Esophagus muscularis mucosa (tissue), 4 donors: ENCODE measurements around the gene TOPORS. TPM values are rescaled to one million over a fixed set of nuclear protein-coding genes. Genes with fewer than 3 reads are reported as not detected.
A peak's percentile ranks its signal among the peaks of the same experiment; 100 is the strongest.

Source experiments
- DNase-seq: peaks from one replicate; pipeline ENCODE4 v3.0.0-alpha.2; 2017; ENCODE audit errors: extremely low spot score
- H3K27ac ChIP-seq, 4 donors: fragments of 200-600 bp; sonication (generic); replicated peaks in 1 of 4; 1 replicate in 3 of 4; 2 replicates in 1 of 4; pipeline ENCODE4 v1.5.1; 2016 to 2019; ENCODE audit warnings: mild to moderate bottlenecking in 1 of 4
- H3K27me3 ChIP-seq, 4 donors: fragments of 200-600 bp; sonication (generic); one replicate each; pipeline versions ENCODE4 v1.5.1 to v1.6.0; 2016 to 2019
- H3K36me3 ChIP-seq, 4 donors: fragments of 200-600 bp; sonication (generic); one replicate each; pipeline ENCODE4 v1.5.1; 2016 to 2019
- H3K4me1 ChIP-seq, 4 donors: fragments of 200-600 bp; sonication (generic); one replicate each; pipeline ENCODE4 v1.5.1; 2016 to 2019
- H3K4me3 ChIP-seq, 4 donors: fragments of 200-600 bp; sonication (generic); 1 replicate in 2 of 4; 2 replicates in 2 of 4; pipeline ENCODE4 v1.5.1; 2016 to 2019; ENCODE audit warnings: mild to moderate bottlenecking in 4 of 4, moderate library complexity in 1 of 4
- H3K9me3 ChIP-seq, 4 donors: fragments of 200-600 bp; sonication (generic); 1 replicate in 3 of 4; 2 replicates in 1 of 4; pipeline ENCODE4 v1.5.1; 2016 to 2019
- CTCF ChIP-seq, 3 experiments: fragments of 200-600 bp in 2 of 3; fragments of 450-650 bp in 1 of 3; sonication (generic) in 2 of 3; IDR thresholded peaks; one replicate each; pipeline ENCODE4 v1.5.1; 2017 to 2019; ENCODE audit warnings: antibody characterized with exemption in 3 of 3, mild to moderate bottlenecking in 2 of 3, moderate library complexity in 1 of 3
- EP300 ChIP-seq: sonication (generic); formaldehyde crosslinking; IDR thresholded peaks from one replicate; pipeline ENCODE4 v1.6.1; 2017; ENCODE audit warnings: antibody characterized with exemption
- POLR2A ChIP-seq: fragments of 450-650 bp; IDR thresholded peaks from one replicate; pipeline ENCODE4 v1.6.1; 2017; ENCODE audit warnings: antibody characterized with exemption, moderate library complexity, mild to moderate bottlenecking, low read depth
- POLR2AphosphoS5 ChIP-seq, 2 donors: sonication (generic); formaldehyde crosslinking; IDR thresholded peaks; one replicate each; pipeline ENCODE4 v1.6.1; 2017; ENCODE audit warnings: antibody characterized with exemption in 2 of 2
- WGBS: methylation state at CpG from one replicate; pipeline ENCODE4 v1.1.5; 2018; 5-methylcytosine and 5-hydroxymethylcytosine counted together
- intact Hi-C: fragments of 100-400 bp; cut with DNase I; formaldehyde crosslinking; loops from one replicate; pipeline ENCODE4 v1.15.1; 2023
- total RNA-seq, 4 donors: library from RNA; depleted of rRNA; stranded (reverse); fragments of >200 nt; gene quantifications; one replicate each; pipeline versions ENCODE4 v1.1.0 to v1.2.1, GENCODE V29; 2016

TOPORS gene
- total RNA-seq, 4 donors from 2014 or later, result 16.5 to 25.9 (median 21.7) TPM

GRCh38 chr9:32590476-32590875 lies 38.1 kb upstream of the TOPORS start:
- intact Hi-C loops, result no loop called here
- Histone ChIP-seq H3K4me1 (no peaks in the 10 kb centered on the region), H3K4me3 (no peak overlapping the region), H3K36me3 (no peaks in the 10 kb centered on the region), H3K27ac (no peak overlapping the region), H3K27me3 (peaks cover 0 to 8% (median 0%) of the 10 kb centered on the region in 4 donors), H3K9me3 (no peaks in the 10 kb centered on the region)
- DNase-seq, result no peak
- TF ChIP-seq POLR2AphosphoS5 (IDR thresholded peaks at IDR 0.05), result no peak
- no peak for TF ChIP-seq CTCF (IDR thresholded peaks at IDR 0.05)
- no peak for TF ChIP-seq POLR2A
- TF ChIP-seq EP300, result no peak
- 59% methylated on average over 2 of the region's 2 CpGs for WGBS

- Histone ChIP-seq H3K4me3 (no peak overlapping the region), H3K27ac (no peak overlapping the region), H3K27me3 (peaks cover 0 to 8% (median 0%) of the 10 kb centered on the region in 4 donors), H3K4me1 (no peaks in the 10 kb centered on the region), H3K9me3 (no peaks in the 10 kb centered on the region), H3K36me3 (no peaks in the 10 kb centered on the region)
- intact Hi-C loops, result no loop called here
- DNase-seq, result no peak
- WGBS, result 45% methylated on average over 6 of the region's 6 CpGs
- TF ChIP-seq EP300, result no peak
- peak in 2 of 3 experiments; percentile 28 to 33 for TF ChIP-seq CTCF (IDR thresholded peaks at IDR 0.05)
Measured at GRCh38 chr9:32589083-32589723, 36.8 kb upstream of the TOPORS start.

- no peak for TF ChIP-seq EP300
- no peak for TF ChIP-seq CTCF (IDR thresholded peaks at IDR 0.05)
- TF ChIP-seq POLR2A, result no peak
- TF ChIP-seq POLR2AphosphoS5 (IDR thresholded peaks at IDR 0.05), result no peak
- H3K4me1 ChIP-seq, result no peaks in the 10 kb centered on the region
- no peak for DNase-seq
- intact Hi-C loops, result no loop called here
- no peak overlapping the region for H3K27ac ChIP-seq
- peaks cover 0 to 8% (median 0%) of the 10 kb centered on the region in 4 donors for H3K27me3 ChIP-seq
- no peaks in the 10 kb centered on the region for H3K9me3 ChIP-seq
- H3K4me3 ChIP-seq, result no peak overlapping the region
- no peaks in the 10 kb centered on the region for H3K36me3 ChIP-seq
Measured at GRCh38 chr9:32587901-32588300, 35.5 kb upstream of the TOPORS start.

GRCh38 chr9:32584784-32585183 lies 32.4 kb upstream of the TOPORS start:
- no peak overlapping the region for H3K4me3 ChIP-seq
- TF ChIP-seq POLR2A (no peak), EP300 (no peak), POLR2AphosphoS5 (IDR thresholded peaks at IDR 0.05) (no peak), CTCF (IDR thresholded peaks at IDR 0.05) (no peak)
- H3K9me3 ChIP-seq, result no peaks in the 10 kb centered on the region
- H3K36me3 ChIP-seq, result no peaks in the 10 kb centered on the region
- WGBS, result 31% methylated on average over 2 of the region's 2 CpGs
- intact Hi-C loops, result loop anchor here (5.0 kb wide), 1 partner anchor 383 kb away; no protein-coding TSS in a partner anchor
- no peak overlapping the region for H3K27ac ChIP-seq
- DNase-seq, result no peak
- H3K27me3 ChIP-seq, result peaks cover 0 to 11% (median 0%) of the 10 kb centered on the region in 4 donors
- no peaks in the 10 kb centered on the region for H3K4me1 ChIP-seq
